Hepatic stellate cell (primary cell): ENCODE data around the gene SRSF8.
A peak's percentile ranks its signal among the peaks of the same experiment; 100 is the strongest.

Source experiments
- DNase-seq: peaks from one replicate; pipeline ENCODE4 v3.0.0; 2011; ENCODE audit warnings: low spot score

SRSF8 gene

DNA sequence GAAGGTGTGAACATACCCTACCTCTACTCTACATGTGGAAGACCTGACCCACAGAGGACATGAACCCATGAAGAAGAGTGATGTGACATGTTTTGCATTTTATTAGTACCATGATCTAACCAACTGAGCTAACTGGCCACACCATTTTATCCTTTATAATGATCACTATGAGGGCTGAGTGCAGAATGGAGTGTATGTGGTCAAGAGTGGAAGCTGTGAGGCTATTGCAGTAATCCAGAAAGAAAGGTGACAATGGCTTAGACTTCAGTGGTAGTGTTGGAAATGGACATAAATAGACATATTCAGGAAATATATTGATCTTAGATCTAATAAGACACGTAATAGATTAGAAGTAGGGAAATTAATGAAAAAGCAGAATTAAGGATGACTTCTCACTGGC lies 3.8 kb downstream of the SRSF8 start:
- no peak for DNase-seq

- DNase-seq = no peak
Measured at GRCh38 chr11:95072948-95073347, 6.2 kb downstream of the SRSF8 start.

DNA sequence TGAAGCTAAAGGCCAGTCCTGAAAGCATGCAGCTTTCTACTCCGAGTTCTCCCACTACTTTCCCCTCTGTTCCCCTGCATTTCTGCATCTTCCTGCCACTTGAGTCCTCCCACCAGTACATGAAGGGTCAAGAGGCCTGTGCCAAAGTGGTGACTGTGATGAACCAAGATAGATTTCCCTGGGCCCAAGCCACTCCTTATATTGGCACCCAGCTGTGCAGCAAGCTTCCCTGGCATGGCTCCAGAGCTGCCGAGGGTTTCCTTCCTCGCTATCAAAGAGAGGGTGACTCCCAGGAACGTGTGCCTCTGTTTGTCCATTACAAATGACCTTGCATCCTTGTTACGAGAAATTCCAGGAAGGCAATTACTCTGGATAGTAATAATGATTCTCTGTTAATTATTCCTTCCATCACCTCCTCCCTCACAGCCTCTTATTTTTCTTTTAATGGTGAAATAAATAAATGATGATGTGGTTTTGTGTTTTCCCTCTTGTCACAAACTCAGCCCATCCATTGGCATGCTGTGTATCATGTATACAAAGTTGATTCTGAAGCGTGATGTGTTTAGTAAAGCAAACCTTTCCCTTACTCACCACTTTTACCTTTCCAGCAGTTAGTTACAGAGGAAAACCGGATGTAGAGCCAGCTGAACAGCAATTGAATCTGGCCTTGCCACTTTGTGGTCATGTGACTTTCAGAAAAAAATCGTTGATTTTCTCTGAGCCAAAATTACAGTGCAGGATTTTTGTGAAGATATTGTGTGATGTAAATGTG lies 8.3 kb downstream of the SRSF8 start:
- no peak for DNase-seq

DNA sequence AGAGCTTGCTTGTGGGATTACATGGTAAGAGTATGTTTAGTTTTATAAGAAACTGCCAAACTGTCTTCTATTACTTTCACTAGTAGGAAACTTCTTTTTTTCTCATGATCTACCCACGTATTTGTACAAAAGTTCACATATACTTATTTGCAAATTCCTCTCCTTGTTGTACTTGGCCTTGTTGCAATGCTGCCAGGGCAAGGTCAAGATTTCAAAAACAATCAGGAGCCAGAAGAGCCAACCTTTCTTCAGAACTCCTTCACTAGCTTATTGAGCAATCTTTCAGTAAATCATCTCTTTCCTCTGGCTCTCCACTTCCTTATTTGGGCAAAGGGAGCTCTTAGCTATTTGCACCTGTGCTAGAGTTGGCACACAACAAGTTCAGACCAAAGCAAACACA lies 9.7 kb downstream of the SRSF8 start:
- DNase-seq = no peak

- no peak for DNase-seq
Measured at GRCh38 chr11:95076981-95077380, 10.3 kb downstream of the SRSF8 start.

DNA sequence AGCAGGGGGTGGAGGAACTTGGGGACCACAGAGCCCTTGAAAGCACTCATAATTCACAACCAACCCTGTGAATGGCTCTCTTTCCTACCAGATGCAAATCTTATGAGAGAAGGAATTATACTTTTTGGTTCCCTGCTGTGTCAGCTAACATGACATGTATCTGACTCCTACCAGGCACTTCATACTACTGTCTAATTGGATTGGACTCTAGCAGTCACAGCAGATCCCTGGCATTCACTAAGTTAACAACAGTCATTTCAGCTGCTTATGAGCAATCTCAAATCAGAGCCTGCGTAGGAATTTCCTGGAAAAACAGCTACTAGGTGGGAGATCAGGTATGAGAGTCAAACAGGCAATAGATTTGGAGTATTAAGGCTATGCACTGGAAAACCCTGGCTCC lies 11.8 kb downstream of the SRSF8 start:
- no peak for DNase-seq

GRCh38 chr11:95081010-95081409 lies 14.3 kb downstream of the SRSF8 start:
- DNase-seq = no peak

DNA sequence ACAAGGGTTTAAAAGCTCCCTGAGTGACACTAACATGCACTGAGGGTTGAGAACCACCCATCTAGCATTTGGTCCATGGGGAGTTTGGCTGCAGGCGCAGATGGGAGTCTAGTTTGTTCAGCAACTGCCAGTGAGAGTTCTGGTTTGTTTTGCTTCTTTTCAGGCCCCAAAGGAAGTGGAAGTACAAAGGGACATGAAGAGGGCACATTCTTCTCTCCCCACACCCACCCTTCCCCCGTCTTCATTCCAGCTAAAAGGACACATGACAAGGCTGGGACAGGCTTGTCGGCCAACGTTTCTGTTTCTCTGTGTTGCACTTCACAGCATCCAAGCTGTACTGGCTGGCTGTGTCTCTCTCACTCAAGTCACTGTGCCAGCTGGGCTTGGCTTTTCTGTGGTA lies 14.7 kb downstream of the SRSF8 start:
- no peak for DNase-seq

- DNase-seq = no peak
Measured at GRCh38 chr11:95082576-95083001, 15.9 kb downstream of the SRSF8 start.

GRCh38 chr11:95084509-95084908 lies 17.8 kb downstream of the SRSF8 start:
- DNase-seq = no peak

- no peak for DNase-seq
Measured at GRCh38 chr11:95085117-95085816, 18.5 kb downstream of the SRSF8 start.

- no peak for DNase-seq
Measured at GRCh38 chr11:95086151-95086550, 19.4 kb downstream of the SRSF8 start.

DNA sequence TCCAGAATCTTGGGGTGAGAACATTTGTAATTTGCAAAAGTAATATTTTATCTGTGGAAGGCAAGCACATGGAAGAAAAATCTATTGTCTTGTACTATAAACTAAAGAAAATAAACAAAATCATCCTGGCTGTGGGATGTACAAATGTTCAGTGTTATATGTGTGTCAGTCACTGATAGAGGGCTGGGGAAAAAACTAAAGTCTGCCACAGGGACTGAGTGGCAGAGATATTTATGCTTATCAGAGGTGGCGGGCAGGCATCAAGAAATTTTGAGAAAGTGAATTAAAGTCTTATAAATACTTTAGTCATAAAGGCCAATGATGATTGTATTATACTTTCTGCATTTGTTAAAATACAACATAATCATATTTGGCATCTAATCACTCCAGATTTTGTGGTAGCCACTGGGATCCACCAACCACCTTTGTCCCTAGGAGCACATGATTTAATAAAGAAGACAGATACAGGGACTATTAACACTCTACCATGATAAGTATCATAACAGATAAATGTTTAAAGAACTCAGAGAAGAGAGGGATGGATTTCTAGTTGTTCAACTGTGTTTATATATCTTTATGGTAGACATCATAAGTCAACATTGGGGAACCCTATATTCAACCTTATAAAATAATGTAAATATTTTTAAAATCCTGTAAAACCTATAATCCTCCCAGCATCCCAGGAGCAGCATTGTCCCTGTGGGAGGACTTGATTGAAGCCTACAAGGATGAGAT lies 20.3 kb downstream of the SRSF8 start:
- DNase-seq = no peak

- no peak for DNase-seq
Measured at GRCh38 chr11:95088946-95089619, 22.4 kb downstream of the SRSF8 start.

DNA sequence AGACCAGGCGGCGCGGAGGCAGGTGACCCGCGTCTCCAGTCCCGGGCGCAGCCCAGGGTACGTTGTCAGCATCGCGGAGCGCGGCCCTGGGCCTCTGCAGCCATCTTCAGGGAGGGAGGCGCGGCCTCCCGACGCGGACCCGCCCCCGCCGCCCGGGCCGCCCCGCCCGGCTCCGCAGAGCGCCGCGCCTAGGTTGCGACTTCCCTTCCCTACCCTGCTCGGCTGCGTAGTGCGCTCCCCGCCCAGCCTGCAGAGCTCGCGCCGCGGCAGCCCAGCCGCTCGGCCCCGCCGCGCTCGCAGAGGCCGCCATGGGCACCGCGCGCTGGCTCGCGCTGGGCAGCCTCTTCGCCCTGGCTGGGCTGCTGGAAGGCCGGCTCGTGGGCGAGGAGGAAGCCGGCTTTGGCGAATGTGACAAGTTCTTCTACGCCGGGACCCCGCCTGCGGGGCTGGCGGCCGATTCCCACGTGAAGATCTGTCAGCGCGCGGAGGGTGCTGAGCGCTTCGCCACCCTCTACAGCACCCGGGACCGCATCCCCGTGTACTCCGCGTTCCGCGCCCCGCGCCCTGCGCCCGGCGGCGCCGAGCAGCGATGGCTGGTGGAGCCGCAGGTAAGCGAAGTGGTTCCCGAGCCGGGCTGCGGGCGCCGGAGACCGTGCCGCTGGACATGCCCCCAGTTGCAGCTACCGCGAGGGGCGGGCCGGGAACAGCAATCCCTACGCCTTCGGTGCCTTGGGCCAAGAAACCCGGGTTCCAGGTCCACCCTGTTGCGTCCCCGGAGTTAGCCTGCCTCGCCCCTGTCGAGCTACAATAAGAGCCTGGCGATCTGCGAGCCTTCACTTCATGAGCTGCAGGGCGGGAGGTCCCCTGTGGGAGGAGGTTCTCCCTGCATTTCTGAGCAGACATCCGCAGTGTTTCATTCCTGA lies 23.2 kb downstream of the SRSF8 start, which contains the start of gene ENDOD1:
Gene ENDOD1, plus strand, starts transcription at position 227 of the 923 bp plus-strand sequence. Its CDS starts 82 bp downstream, at position 309.
- peak; percentile 79 for DNase-seq

GRCh38 chr11:95091663-95092180 lies 25.0 kb downstream of the SRSF8 start:
- DNase-seq = no peak

GRCh38 chr11:95092549-95093324 lies 26.0 kb downstream of the SRSF8 start:
- DNase-seq = peak; percentile 75

GRCh38 chr11:95093548-95093947 lies 26.8 kb downstream of the SRSF8 start:
- DNase-seq = no peak

DNA sequence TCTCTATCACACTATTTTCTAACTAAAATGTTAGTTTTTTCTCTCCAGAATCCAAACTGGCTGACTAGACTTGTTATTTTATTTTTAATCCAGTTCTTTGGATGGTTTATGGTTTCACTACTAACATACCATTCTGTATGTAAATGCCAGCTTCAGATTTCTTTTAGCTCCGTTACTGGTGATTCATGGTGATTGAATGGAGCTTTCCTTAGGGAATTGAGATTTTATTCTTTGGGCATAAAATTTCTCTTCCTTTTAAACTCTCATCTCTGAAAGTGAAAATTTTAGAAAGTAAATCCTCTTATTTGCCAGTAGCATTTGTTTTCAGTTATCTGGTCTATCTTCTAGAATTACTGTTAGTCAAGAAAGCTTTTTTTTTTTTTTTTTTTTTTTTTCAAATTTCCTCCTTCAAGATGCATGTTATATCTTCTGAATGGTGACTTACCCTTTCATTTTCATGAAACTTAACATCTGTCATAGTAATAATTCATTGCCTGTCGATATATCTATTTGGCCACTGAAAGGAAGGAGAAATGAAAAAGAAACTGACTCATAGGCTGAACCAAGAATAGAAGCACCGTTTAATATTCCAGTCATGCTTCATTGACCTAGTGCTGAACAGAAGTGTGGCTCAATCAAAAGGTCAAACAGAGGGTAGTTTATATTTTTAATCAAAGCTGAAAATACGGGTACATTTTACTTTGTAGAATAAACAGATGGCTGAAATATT lies 29.3 kb downstream of the SRSF8 start:
- DNase-seq = peak; percentile 58
